Peyer's patch (tissue), 4 donors: ENCODE data around the gene BFSP2.
A peak's percentile ranks its signal among the peaks of the same experiment; 100 is the strongest.

Experiments used
- POLR2A ChIP-seq, 2 donors: fragments of 450-650 bp; IDR thresholded peaks; one replicate each; pipeline ENCODE4 v1.5.1; 2017; ENCODE audit warnings: antibody characterized with exemption in 2 of 2, mild to moderate bottlenecking in 2 of 2, moderate library complexity in 2 of 2
- TF ChIP-seq, protein P1 (sequence below), 6 experiments: fragments of 450-650 bp in 4 of 6; fragments of 200-600 bp in 2 of 6; sonication (generic) in 1 of 6; IDR thresholded peaks; one replicate each; pipeline ENCODE4 v1.5.1; 2017 to 2019; ENCODE audit warnings: antibody characterized with exemption in 6 of 6, mild to moderate bottlenecking in 3 of 6, moderate library complexity in 1 of 6

DNA sequence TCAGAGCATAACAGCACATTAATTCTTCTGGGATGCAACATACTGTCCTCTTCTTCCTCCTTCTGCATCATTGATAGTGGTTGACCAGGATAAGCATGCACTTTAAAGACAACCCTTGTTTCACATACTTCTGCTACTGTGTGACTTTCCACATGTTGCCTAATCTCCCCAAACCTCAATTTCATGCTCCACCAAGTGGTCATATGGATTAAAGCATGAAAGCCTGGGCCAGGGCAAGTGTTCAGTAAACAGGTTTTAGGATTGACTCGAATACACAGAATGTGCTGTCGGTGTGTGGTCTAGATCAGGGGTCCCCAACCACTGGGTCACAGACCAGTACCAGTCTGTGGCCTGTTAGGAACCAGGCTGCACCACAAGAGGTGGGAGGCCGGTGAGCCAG, 22.5 kb upstream of the BFSP2 start:
- TF ChIP-seq, protein P1, sequence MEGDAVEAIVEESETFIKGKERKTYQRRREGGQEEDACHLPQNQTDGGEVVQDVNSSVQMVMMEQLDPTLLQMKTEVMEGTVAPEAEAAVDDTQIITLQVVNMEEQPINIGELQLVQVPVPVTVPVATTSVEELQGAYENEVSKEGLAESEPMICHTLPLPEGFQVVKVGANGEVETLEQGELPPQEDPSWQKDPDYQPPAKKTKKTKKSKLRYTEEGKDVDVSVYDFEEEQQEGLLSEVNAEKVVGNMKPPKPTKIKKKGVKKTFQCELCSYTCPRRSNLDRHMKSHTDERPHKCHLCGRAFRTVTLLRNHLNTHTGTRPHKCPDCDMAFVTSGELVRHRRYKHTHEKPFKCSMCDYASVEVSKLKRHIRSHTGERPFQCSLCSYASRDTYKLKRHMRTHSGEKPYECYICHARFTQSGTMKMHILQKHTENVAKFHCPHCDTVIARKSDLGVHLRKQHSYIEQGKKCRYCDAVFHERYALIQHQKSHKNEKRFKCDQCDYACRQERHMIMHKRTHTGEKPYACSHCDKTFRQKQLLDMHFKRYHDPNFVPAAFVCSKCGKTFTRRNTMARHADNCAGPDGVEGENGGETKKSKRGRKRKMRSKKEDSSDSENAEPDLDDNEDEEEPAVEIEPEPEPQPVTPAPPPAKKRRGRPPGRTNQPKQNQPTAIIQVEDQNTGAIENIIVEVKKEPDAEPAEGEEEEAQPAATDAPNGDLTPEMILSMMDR (IDR thresholded peaks at IDR 0.05): peak in 3 of 6 experiments; percentile 6 to 27 (median 17)
- TF ChIP-seq POLR2A (IDR thresholded peaks at IDR 0.05): no peak
